Calu3 (cell line): Measurements from ENCODE around the gene NEURL2. TPM values are rescaled to one million over a fixed set of nuclear protein-coding genes. Genes with fewer than 3 reads are reported as not detected.

Source experiments
- BruUV-seq: library from RNA; stranded (reverse); fragments of 400-500 nt; replicated peaks from 2 replicates; lab custom pipeline; 2021; lab: Mats Ljungman, UMichigan
- CTCF ChIA-PET: fragments of 300-600 bp; sonication (Branson Sonifier 250); formaldehyde crosslinking; loops from one replicate; lab custom pipeline; 2022; ENCODE audit warnings: antibody characterized with exemption; lab: Charles Lee
- DNase-seq: peaks from one replicate; pipeline ENCODE4 v3.0.0; 2022
- H3K27ac Mint-ChIP-seq: one replicate; pipeline ENCODE4 v1.8.0; 2022; ENCODE audit warnings: mixed read lengths; ENCODE audit not compliant: unreplicated experiment
- H3K27me3 Mint-ChIP-seq: one replicate; pipeline ENCODE4 v1.8.0; 2022; ENCODE audit warnings: mixed read lengths; ENCODE audit not compliant: unreplicated experiment
- H3K36me3 Mint-ChIP-seq: one replicate; pipeline ENCODE4 v1.8.0; 2022; ENCODE audit warnings: mild to moderate bottlenecking, moderate library complexity, mixed read lengths; ENCODE audit not compliant: insufficient read depth, unreplicated experiment
- H3K4me1 Mint-ChIP-seq: one replicate; pipeline ENCODE4 v1.8.0; 2022; ENCODE audit warnings: mild to moderate bottlenecking, low read depth, mixed read lengths; ENCODE audit not compliant: unreplicated experiment
- H3K4me3 Mint-ChIP-seq: one replicate; pipeline ENCODE4 v1.8.0; 2022; ENCODE audit warnings: mild to moderate bottlenecking, low read depth, moderate library complexity, mixed read lengths; ENCODE audit not compliant: unreplicated experiment
- H3K9me3 Mint-ChIP-seq: one replicate; pipeline ENCODE4 v1.8.0; 2022; ENCODE audit warnings: low read depth, mixed read lengths; ENCODE audit not compliant: unreplicated experiment
- intact Hi-C: fragments of 100-400 bp; cut with micrococcal nuclease; formaldehyde crosslinking; loops from one replicate; pipeline ENCODE4 v1.10.0; 2022; ENCODE audit not compliant: unreplicated experiment
- total RNA-seq: library from RNA; stranded (reverse); gene quantifications from 2 replicates; pipeline ENCODE4 v1.2.3, GENCODE V29; 2022
- TF ChIP-seq, protein P1 (sequence below): fragments of 200-600 bp; IDR thresholded peaks from one replicate; pipeline ENCODE4 v1.8.0; 2022; ENCODE audit warnings: antibody characterized with exemption; ENCODE audit not compliant: unreplicated experiment

The NEURL2 gene
- total RNA-seq, 1 experiment from 2014 or later, result 6.8 TPM

DNA sequence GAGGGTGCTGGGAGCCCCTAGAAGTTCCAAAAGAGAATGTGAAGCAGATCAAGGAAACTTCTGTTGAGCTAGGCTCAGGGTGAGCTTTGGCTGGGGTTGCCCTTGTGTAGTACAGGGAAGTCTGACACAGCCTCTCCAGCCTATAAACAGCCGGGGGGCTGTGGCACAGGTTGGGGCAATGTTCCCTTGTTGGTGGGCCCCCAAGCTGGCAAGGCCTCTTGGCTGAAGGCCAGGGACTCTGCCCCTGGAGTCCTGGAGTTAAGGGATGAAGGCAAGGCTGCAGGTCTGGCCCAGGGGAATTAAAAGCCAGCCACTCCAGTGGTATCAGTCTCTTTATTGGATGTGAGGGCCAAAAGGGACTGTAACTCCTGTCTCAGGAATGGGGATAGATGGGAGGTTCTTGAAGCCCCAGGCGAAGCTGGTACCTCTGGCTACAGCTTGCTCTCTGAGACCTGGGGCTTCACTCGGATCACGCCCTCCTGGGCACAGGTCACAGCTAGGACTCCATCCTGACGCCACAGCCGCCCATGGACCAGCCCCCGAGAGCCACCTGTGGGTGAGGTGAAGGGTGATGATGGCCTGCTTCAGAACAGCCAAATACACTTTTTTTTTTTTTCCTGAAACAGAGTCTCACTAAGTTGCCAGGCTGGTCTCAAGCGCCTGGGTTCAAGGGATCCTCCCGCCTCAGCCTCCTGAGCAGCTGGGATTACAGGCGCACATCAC, 49.4 kb downstream of the NEURL2 start:
- BruUV-seq, result no TSS peak
- Mint-ChIP-seq H3K4me3 (no peak overlapping the region), H3K27me3 (no peaks in the 10 kb centered on the region), H3K36me3 (peaks cover 40% of the 10 kb centered on the region), H3K9me3 (no peaks in the 10 kb centered on the region), H3K27ac (no peak overlapping the region), H3K4me1 (no peaks in the 10 kb centered on the region)
- intact Hi-C loops, result no loop called here
- no peak for DNase-seq
- TF ChIP-seq, protein P1, sequence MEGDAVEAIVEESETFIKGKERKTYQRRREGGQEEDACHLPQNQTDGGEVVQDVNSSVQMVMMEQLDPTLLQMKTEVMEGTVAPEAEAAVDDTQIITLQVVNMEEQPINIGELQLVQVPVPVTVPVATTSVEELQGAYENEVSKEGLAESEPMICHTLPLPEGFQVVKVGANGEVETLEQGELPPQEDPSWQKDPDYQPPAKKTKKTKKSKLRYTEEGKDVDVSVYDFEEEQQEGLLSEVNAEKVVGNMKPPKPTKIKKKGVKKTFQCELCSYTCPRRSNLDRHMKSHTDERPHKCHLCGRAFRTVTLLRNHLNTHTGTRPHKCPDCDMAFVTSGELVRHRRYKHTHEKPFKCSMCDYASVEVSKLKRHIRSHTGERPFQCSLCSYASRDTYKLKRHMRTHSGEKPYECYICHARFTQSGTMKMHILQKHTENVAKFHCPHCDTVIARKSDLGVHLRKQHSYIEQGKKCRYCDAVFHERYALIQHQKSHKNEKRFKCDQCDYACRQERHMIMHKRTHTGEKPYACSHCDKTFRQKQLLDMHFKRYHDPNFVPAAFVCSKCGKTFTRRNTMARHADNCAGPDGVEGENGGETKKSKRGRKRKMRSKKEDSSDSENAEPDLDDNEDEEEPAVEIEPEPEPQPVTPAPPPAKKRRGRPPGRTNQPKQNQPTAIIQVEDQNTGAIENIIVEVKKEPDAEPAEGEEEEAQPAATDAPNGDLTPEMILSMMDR, result no peak
- CTCF ChIA-PET, result interaction anchor here (0.6 kb wide), 1 partner anchor 1059 kb away, joined by 3 read pairs; no protein-coding TSS in a partner anchor

DNA sequence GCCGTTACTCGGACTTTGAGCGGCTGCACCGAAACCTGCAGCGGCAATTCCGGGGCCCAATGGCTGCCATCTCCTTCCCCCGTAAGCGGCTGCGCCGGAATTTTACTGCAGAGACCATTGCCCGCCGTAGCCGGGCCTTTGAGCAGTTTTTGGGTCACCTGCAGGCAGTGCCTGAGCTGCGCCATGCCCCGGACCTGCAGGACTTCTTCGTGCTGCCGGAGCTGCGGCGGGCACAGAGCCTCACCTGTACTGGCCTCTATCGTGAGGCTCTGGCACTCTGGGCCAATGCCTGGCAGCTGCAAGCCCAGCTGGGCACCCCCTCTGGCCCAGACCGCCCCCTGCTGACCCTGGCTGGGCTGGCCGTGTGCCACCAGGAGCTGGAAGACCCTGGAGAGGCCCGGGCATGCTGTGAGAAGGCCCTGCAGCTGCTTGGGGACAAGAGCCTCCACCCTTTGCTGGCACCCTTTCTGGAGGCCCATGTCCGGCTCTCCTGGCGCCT, 50.3 kb downstream of the NEURL2 start:
- H3K4me3 Mint-ChIP-seq, result no peak overlapping the region
- H3K36me3 Mint-ChIP-seq, result peaks cover 38% of the 10 kb centered on the region
- no peaks in the 10 kb centered on the region for H3K27me3 Mint-ChIP-seq
- H3K27ac Mint-ChIP-seq, result no peak overlapping the region
- H3K9me3 Mint-ChIP-seq, result no peaks in the 10 kb centered on the region
- H3K4me1 Mint-ChIP-seq, result no peaks in the 10 kb centered on the region
- TF ChIP-seq, protein P1, result no peak
- intact Hi-C loops, result no loop called here
- DNase-seq, result no peak
- CTCF ChIA-PET, result interaction anchor here (1.1 to 1.7 kb wide), 3 partner anchors 16 to 94 kb away, joined by 3 to 4 read pairs (median 3); partner anchors contain the start of gene PCIF1
- BruUV-seq, result no TSS peak

Other genes with a start within 250 kb of the NEURL2 start
- not detected in 2 replicates for gene WFDC11, start 221.0 kb downstream of the NEURL2 start, total RNA-seq
- not detected in 2 replicates for gene WFDC13, start 189.2 kb downstream of the NEURL2 start, total RNA-seq
- gene WFDC10B, start 186.2 kb downstream of the NEURL2 start, total RNA-seq, result not detected in 2 replicates
- gene SPINT4, start 168.9 kb downstream of the NEURL2 start, total RNA-seq, result not detected in 2 replicates
- gene WFDC3, start 99.3 kb downstream of the NEURL2 start, total RNA-seq, result 0.71 and 1.0 TPM in 2 replicates
- gene DNTTIP1, start 99.3 kb downstream of the NEURL2 start, total RNA-seq, result 51.2 and 55.2 TPM in 2 replicates
- 189 and 210 TPM in 2 replicates for gene UBE2C, start 78.6 kb downstream of the NEURL2 start, total RNA-seq
- gene TNNC2, start 63.9 kb downstream of the NEURL2 start, total RNA-seq, result not detected in 2 replicates
- 7.6 and 8.7 TPM in 2 replicates for gene SNX21, start 57.4 kb downstream of the NEURL2 start, total RNA-seq
- 37.9 and 39.9 TPM in 2 replicates for gene ACOT8, start 33.8 kb downstream of the NEURL2 start, total RNA-seq
- gene ZSWIM3, start 33.6 kb downstream of the NEURL2 start, total RNA-seq, result 5.2 and 6.1 TPM in 2 replicates
- 20.2 and 20.5 TPM in 2 replicates for gene ZSWIM1, start 10.0 kb downstream of the NEURL2 start, total RNA-seq
- 3.8 and 5.8 TPM in 2 replicates for gene SPATA25, start 3.6 kb downstream of the NEURL2 start, total RNA-seq
- gene CTSA, start 127 bp upstream of the NEURL2 start, total RNA-seq, result 164 and 201 TPM in 2 replicates
- 1.4 and 1.6 TPM in 2 replicates for gene PLTP, start 20.9 kb upstream of the NEURL2 start, total RNA-seq
- gene PCIF1, start 43.5 kb upstream of the NEURL2 start, total RNA-seq, result 38.1 and 39.8 TPM in 2 replicates
- 26.4 and 31.9 TPM in 2 replicates for gene ZNF335, start 81.0 kb upstream of the NEURL2 start, total RNA-seq
- gene MMP9, start 117.7 kb upstream of the NEURL2 start, total RNA-seq, result not detected in 2 replicates
- 2.1 and 2.2 TPM in 2 replicates for gene SLC12A5, start 138.0 kb upstream of the NEURL2 start, total RNA-seq
- gene NCOA5, start 198.8 kb upstream of the NEURL2 start, total RNA-seq, result 31.7 and 34.4 TPM in 2 replicates
- 13.3 and 13.6 TPM in 2 replicates for gene CD40, start 227.1 kb upstream of the NEURL2 start, total RNA-seq